ENCODE measurements around the gene FGL2. TPM values are rescaled to one million over a fixed set of nuclear protein-coding genes. Genes with fewer than 3 reads are reported as not detected.

FGL2 gene
- total and polyA plus RNA-seq, 2 of the 4 experiments (the other 2 are of a cell fraction) = 0.32 to 1.3 TPM

DNA sequence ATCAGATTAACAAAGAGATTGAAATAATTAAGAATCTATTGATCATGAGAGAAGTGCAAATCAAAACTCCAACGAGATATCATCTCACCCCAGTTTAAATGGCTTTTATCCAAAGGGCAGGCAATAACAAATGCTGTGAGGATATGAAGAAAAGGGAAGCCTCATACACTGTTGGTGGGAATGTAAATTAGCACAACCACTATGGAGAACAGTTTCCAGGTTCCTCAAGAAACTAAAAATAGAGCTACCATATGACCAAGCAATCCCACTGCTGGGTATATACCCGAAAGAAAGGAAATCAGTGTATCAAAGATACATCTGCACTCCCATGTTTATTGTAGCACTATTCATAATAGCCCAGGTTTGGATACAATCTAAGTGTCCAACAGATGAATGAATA lies 13.8 kb downstream of the FGL2 start:
- dilution Hi-C loops (cut with HindIII; ENCODE audit: low sequenced_read_pairs, unreplicated experiment) = no loop called here
- Histone ChIP-seq H2BK5ac (ENCODE audit: low read depth, low read length, poor library complexity, severe bottlenecking) (no peak overlapping the region), H4K8ac (ENCODE audit: low read depth in 2 of 2, low read length in 2 of 2) (no peak overlapping the region), H3K9me3 (ENCODE audit: control insufficient read depth, insufficient read depth, low read length) (no peaks in the 10 kb centered on the region), H3K4me2 (ENCODE audit: low read depth, low read length) (no peak overlapping the region), H3K4me1 (ENCODE audit: control insufficient read depth, insufficient read depth, low read length) (no peaks in the 10 kb centered on the region; the same call in 1 of the 2 replicates), H4K20me1 (ENCODE audit: insufficient read depth, low read length) (no peaks in the 10 kb centered on the region), H3K4me3 (ENCODE audit: insufficient read depth, low read depth, low read length) (no peak overlapping the region), H2BK20ac (ENCODE audit: low read depth, low read length) (no peak overlapping the region), H3K27ac (ENCODE audit: insufficient read depth, low read length) (no peak overlapping the region), H4K5ac (ENCODE audit: low read depth, low read length) (no peak overlapping the region), H2AFZ (replicated peaks; ENCODE audit: low read length, poor library complexity) (no peak overlapping the region), H2AK9ac (replicated peaks; ENCODE audit: low read depth, low read length, poor library complexity) (no peak overlapping the region), H2BK15ac (ENCODE audit: low read depth, low read length) (no peak overlapping the region), H3K36me3 (ENCODE audit: control insufficient read depth, insufficient read depth, low read length) (no peaks in the 10 kb centered on the region), H3K79me1 (ENCODE audit: low read depth in 1 of 2, low read length in 2 of 2) (no peaks in the 10 kb centered on the region), H3K9me1 (ENCODE audit: insufficient read depth, low read length) (no peaks in the 10 kb centered on the region), H3K4ac (ENCODE audit: low read depth, low read length) (no peak overlapping the region), H2AK5ac (ENCODE audit: low read depth, low read length) (no peak overlapping the region), H3K56ac (ENCODE audit: extremely low read depth, insufficient read depth, low read length) (no peak overlapping the region), H3K18ac (ENCODE audit: low read depth, low read length) (no peak overlapping the region), H2BK120ac (ENCODE audit: low read depth, low read length) (no peak overlapping the region), H3K9ac (ENCODE audit: low read depth, low read length) (no peak overlapping the region), H3K27me3 (ENCODE audit: control insufficient read depth, insufficient read depth, low read length) (no peaks in the 10 kb centered on the region), H3K23ac (ENCODE audit: low read depth, low read length) (no peak overlapping the region), H3K14ac (replicated peaks; ENCODE audit: low read depth, low read length) (no peak overlapping the region), H4K91ac (ENCODE audit: insufficient read depth, low read depth, low read length) (no peak overlapping the region)
- ATAC-seq (ENCODE audit: low read depth) (no peak), DNase-seq (no peak)
- no CpG with 5 or more reads among the region's 2 CpGs for whole genome bisulfite sequencing, 2 experiments (ENCODE audit: extremely low coverage in 2 of 2, insufficient read length in 1 of 2)
- CTCF ChIA-PET = no interaction called here
- POLR2A ChIA-PET (ENCODE audit: unreplicated experiment) = no interaction called here
- no TSS peak for BruUV-seq (replicated peaks)
- in situ Hi-C loops (cut with MboI; ENCODE audit: low sequenced_read_pairs) = no loop called here
- intact Hi-C loops (cut with micrococcal nuclease) = no loop called here
- no peak for TF ChIP-seq RAD21 (IDR thresholded peaks at IDR 0.05; ENCODE audit: low read length)
- TF ChIP-seq RFX5 (IDR thresholded peaks at IDR 0.05; ENCODE audit: low read depth, low read length) = no peak
- TF ChIP-seq, protein P1, sequence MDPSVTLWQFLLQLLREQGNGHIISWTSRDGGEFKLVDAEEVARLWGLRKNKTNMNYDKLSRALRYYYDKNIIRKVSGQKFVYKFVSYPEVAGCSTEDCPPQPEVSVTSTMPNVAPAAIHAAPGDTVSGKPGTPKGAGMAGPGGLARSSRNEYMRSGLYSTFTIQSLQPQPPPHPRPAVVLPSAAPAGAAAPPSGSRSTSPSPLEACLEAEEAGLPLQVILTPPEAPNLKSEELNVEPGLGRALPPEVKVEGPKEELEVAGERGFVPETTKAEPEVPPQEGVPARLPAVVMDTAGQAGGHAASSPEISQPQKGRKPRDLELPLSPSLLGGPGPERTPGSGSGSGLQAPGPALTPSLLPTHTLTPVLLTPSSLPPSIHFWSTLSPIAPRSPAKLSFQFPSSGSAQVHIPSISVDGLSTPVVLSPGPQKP (IDR thresholded peaks at IDR 0.05; ENCODE audit: borderline replicate concordance, low read depth, low read length) = no peak
- TF ChIP-seq POLR2A (IDR thresholded peaks at IDR 0.05; ENCODE audit: low read depth, low read length) = no peak
- TF ChIP-seq, protein P2, sequence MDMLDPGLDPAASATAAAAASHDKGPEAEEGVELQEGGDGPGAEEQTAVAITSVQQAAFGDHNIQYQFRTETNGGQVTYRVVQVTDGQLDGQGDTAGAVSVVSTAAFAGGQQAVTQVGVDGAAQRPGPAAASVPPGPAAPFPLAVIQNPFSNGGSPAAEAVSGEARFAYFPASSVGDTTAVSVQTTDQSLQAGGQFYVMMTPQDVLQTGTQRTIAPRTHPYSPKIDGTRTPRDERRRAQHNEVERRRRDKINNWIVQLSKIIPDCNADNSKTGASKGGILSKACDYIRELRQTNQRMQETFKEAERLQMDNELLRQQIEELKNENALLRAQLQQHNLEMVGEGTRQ (IDR thresholded peaks at IDR 0.05; ENCODE audit: low read depth, low read length) = no peak
- TF ChIP-seq CHD1 (IDR thresholded peaks at IDR 0.05; ENCODE audit: low read depth, low read length) = no peak
- TF ChIP-seq, protein P3, sequence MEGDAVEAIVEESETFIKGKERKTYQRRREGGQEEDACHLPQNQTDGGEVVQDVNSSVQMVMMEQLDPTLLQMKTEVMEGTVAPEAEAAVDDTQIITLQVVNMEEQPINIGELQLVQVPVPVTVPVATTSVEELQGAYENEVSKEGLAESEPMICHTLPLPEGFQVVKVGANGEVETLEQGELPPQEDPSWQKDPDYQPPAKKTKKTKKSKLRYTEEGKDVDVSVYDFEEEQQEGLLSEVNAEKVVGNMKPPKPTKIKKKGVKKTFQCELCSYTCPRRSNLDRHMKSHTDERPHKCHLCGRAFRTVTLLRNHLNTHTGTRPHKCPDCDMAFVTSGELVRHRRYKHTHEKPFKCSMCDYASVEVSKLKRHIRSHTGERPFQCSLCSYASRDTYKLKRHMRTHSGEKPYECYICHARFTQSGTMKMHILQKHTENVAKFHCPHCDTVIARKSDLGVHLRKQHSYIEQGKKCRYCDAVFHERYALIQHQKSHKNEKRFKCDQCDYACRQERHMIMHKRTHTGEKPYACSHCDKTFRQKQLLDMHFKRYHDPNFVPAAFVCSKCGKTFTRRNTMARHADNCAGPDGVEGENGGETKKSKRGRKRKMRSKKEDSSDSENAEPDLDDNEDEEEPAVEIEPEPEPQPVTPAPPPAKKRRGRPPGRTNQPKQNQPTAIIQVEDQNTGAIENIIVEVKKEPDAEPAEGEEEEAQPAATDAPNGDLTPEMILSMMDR (conservative IDR thresholded peaks at IDR 0.05; ENCODE audit: low read depth, low read length) = no peak
- no peak for TF ChIP-seq MAFK (IDR thresholded peaks at IDR 0.05; ENCODE audit: low read depth, low read length)
- TF ChIP-seq NFE2L2 (IDR thresholded peaks at IDR 0.05; ENCODE audit: low read depth, low read length) = no peak
- TF ChIP-seq BHLHE40 (IDR thresholded peaks at IDR 0.05; ENCODE audit: low read depth, low read length) = no peak
- no peak for TF ChIP-seq MAZ (IDR thresholded peaks at IDR 0.05; ENCODE audit: borderline replicate concordance, low read depth, low read length)
- TF ChIP-seq SMC3 (IDR thresholded peaks at IDR 0.05; ENCODE audit: low read depth, low read length) = no peak
- TF ChIP-seq RCOR1 (IDR thresholded peaks at IDR 0.05; ENCODE audit: insufficient replicate concordance, low read length) = no peak
- no peak for TF ChIP-seq MXI1 (IDR thresholded peaks at IDR 0.05; ENCODE audit: borderline replicate concordance, low read depth, low read length)
- no peak for TF ChIP-seq CEBPB (IDR thresholded peaks at IDR 0.05; ENCODE audit: low read depth, low read length)

All from IMR-90 (cell line).